Caco-2 (cell line): ENCODE measurements around the gene PNMA5. TPM values are rescaled to one million over a fixed set of nuclear protein-coding genes. Genes with fewer than 3 reads are reported as not detected.
A peak's percentile ranks its signal among the peaks of the same experiment; 100 is the strongest.
"Not testable (repeated sequence)": the region's sequence is repeated elsewhere in the genome, so short reads cannot be mapped to it uniquely, and the experiment has no call there.

ENCODE experiments used
- BruUV-seq: library from RNA; stranded (reverse); fragments of 400-500 nt; replicated peaks from 2 replicates; lab custom pipeline; 2021; lab: Mats Ljungman, UMichigan
- CTCF ChIA-PET: fragments of 300-600 bp; sonication (Branson Sonifier 250); formaldehyde crosslinking; loops from one replicate; lab custom pipeline; 2022; ENCODE audit warnings: antibody characterized with exemption; lab: Charles Lee
- POLR2A ChIA-PET: fragments of 300-600 bp; sonication (Branson Sonifier 250); formaldehyde crosslinking; loops from one replicate; lab custom pipeline; 2022; ENCODE audit warnings: antibody characterized with exemption; lab: Charles Lee
- DNase-seq, 2 experiments: peaks; one replicate each; pipeline versions ENCODE4 v3.0.0 to v3.0.0-alpha.2; 2020 to 2022
- H3K27me3 ChIP-seq: replicated peaks from 2 replicates; pipeline ENCODE4 v1.6.0; 2011; ENCODE audit warnings: low read length; ENCODE audit not compliant: control insufficient read depth, insufficient read depth
- H3K36me3 ChIP-seq: 2 replicates; pipeline ENCODE4 v1.5.1; 2011; ENCODE audit warnings: low read length; ENCODE audit not compliant: control insufficient read depth, insufficient read depth
- H3K4me1 ChIP-seq: fragments of 250-450 bp; sonication (Bioruptor Pico); 2 replicates; pipeline ENCODE4 v1.5.1; 2020; ENCODE audit warnings: mild to moderate bottlenecking
- H3K4me3 ChIP-seq: 2 replicates; pipeline ENCODE4 v1.5.1; 2011; ENCODE audit warnings: low read depth, mild to moderate bottlenecking, control low read depth, low read length
- H3K9me3 ChIP-seq: fragments of 250-450 bp; sonication (Bioruptor Pico); 2 replicates; pipeline ENCODE4 v1.5.1; 2020; ENCODE audit warnings: mild to moderate bottlenecking, moderate library complexity
- H3K27ac Mint-ChIP-seq: one replicate; pipeline ENCODE4 v1.8.0; 2022; ENCODE audit warnings: mixed read lengths; ENCODE audit not compliant: unreplicated experiment
- H3K27me3 Mint-ChIP-seq: one replicate; pipeline ENCODE4 v1.8.0; 2022; ENCODE audit warnings: mixed read lengths; ENCODE audit not compliant: insufficient read depth, unreplicated experiment
- H3K36me3 Mint-ChIP-seq: one replicate; pipeline ENCODE4 v1.8.0; 2022; ENCODE audit warnings: mild to moderate bottlenecking, mixed read lengths; ENCODE audit not compliant: insufficient read depth, unreplicated experiment
- H3K4me1 Mint-ChIP-seq: one replicate; pipeline ENCODE4 v1.8.0; 2022; ENCODE audit warnings: low read depth, mixed read lengths; ENCODE audit not compliant: unreplicated experiment
- H3K4me3 Mint-ChIP-seq: one replicate; pipeline ENCODE4 v1.8.0; 2022; ENCODE audit warnings: mild to moderate bottlenecking, moderate library complexity, mixed read lengths; ENCODE audit not compliant: unreplicated experiment
- H3K9me3 Mint-ChIP-seq: one replicate; pipeline ENCODE4 v1.8.0; 2022; ENCODE audit warnings: mixed read lengths; ENCODE audit not compliant: unreplicated experiment
- intact Hi-C: fragments of 100-400 bp; cut with micrococcal nuclease; formaldehyde crosslinking; loops from one replicate; pipeline ENCODE4 v1.10.0; 2022; ENCODE audit not compliant: unreplicated experiment
- total RNA-seq: library from RNA; stranded (reverse); gene quantifications from 2 replicates; pipeline ENCODE4 v1.2.3, GENCODE V29; 2022
- TF ChIP-seq, protein P1 (sequence below), 2 experiments: fragments of 200-600 bp in 1 of 2; IDR thresholded peaks; 1 replicate in 1 of 2; 2 replicates in 1 of 2; pipeline versions ENCODE4 v1.5.1 to v1.8.0; 2011 to 2022; ENCODE audit warnings: antibody characterized with exemption in 1 of 2, control low read depth in 1 of 2, inconsistent platforms in 1 of 2, low read depth in 1 of 2, low read length in 1 of 2, mild to moderate bottlenecking in 1 of 2, moderate library complexity in 1 of 2; ENCODE audit not compliant: insufficient read depth in 1 of 2, severe bottlenecking in 1 of 2, unreplicated experiment in 1 of 2

The PNMA5 gene
- total RNA-seq, 1 experiment from 2014 or later: not detected

GRCh38 chrX:153019166-153019565 is 25.2 kb upstream of the PNMA5 start:
- Histone ChIP-seq H3K4me1 (no peaks in the 10 kb centered on the region), H3K36me3 (no peaks in the 10 kb centered on the region), H3K4me3 (no peak overlapping the region), H3K9me3 (no peaks in the 10 kb centered on the region), H3K27me3 (no peaks in the 10 kb centered on the region)
- no TSS peak for BruUV-seq
- no peaks in the 10 kb centered on the region for H3K4me1 Mint-ChIP-seq
- no peak overlapping the region for H3K4me3 Mint-ChIP-seq
- H3K36me3 Mint-ChIP-seq: no peaks in the 10 kb centered on the region
- H3K27me3 Mint-ChIP-seq: peaks cover 2% of the 10 kb centered on the region
- ChIA-PET CTCF (no interaction called here), POLR2A (no interaction called here)
- no peaks in the 10 kb centered on the region for H3K9me3 Mint-ChIP-seq
- intact Hi-C loops: no loop called here
- H3K27ac Mint-ChIP-seq: no peak overlapping the region
- TF ChIP-seq, protein P1, sequence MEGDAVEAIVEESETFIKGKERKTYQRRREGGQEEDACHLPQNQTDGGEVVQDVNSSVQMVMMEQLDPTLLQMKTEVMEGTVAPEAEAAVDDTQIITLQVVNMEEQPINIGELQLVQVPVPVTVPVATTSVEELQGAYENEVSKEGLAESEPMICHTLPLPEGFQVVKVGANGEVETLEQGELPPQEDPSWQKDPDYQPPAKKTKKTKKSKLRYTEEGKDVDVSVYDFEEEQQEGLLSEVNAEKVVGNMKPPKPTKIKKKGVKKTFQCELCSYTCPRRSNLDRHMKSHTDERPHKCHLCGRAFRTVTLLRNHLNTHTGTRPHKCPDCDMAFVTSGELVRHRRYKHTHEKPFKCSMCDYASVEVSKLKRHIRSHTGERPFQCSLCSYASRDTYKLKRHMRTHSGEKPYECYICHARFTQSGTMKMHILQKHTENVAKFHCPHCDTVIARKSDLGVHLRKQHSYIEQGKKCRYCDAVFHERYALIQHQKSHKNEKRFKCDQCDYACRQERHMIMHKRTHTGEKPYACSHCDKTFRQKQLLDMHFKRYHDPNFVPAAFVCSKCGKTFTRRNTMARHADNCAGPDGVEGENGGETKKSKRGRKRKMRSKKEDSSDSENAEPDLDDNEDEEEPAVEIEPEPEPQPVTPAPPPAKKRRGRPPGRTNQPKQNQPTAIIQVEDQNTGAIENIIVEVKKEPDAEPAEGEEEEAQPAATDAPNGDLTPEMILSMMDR (IDR thresholded peaks at IDR 0.05; ENCODE audit: insufficient read depth in 1 of 2, low read depth in 1 of 2, low read length in 1 of 2, severe bottlenecking in 1 of 2, unreplicated experiment in 1 of 2): no peak
- no peak for DNase-seq

GRCh38 chrX:153017174-153017573 is 23.3 kb upstream of the PNMA5 start:
- POLR2A ChIA-PET, H3K27me3 Mint-ChIP-seq, H3K4me3 ChIP-seq, H3K4me1 Mint-ChIP-seq, H3K4me1 ChIP-seq, intact Hi-C loops, H3K27me3 ChIP-seq, H3K36me3 ChIP-seq, H3K4me3 Mint-ChIP-seq, BruUV-seq, H3K9me3 ChIP-seq, DNase-seq, CTCF ChIA-PET, H3K9me3 Mint-ChIP-seq, H3K27ac Mint-ChIP-seq, H3K36me3 Mint-ChIP-seq: not testable (repeated sequence)

- ChIA-PET POLR2A (no interaction called here), CTCF (no interaction called here)
- Histone ChIP-seq H3K4me1 (no peaks in the 10 kb centered on the region), H3K27me3 (no peaks in the 10 kb centered on the region), H3K36me3 (no peaks in the 10 kb centered on the region), H3K9me3 (no peaks in the 10 kb centered on the region), H3K4me3 (no peak overlapping the region)
- DNase-seq: no peak
- H3K9me3 Mint-ChIP-seq: peaks cover 20% of the 10 kb centered on the region
- no peaks in the 10 kb centered on the region for H3K36me3 Mint-ChIP-seq
- TF ChIP-seq, protein P1 (IDR thresholded peaks at IDR 0.05; ENCODE audit: insufficient read depth in 1 of 2, low read depth in 1 of 2, low read length in 1 of 2, severe bottlenecking in 1 of 2, unreplicated experiment in 1 of 2): no peak
- BruUV-seq: no TSS peak
- intact Hi-C loops: no loop called here
- H3K4me3 Mint-ChIP-seq: no peak overlapping the region
- H3K27me3 Mint-ChIP-seq: no peaks in the 10 kb centered on the region
- H3K27ac Mint-ChIP-seq: no peak overlapping the region
- no peaks in the 10 kb centered on the region for H3K4me1 Mint-ChIP-seq
Measured at GRCh38 chrX:153004780-153005179, 10.9 kb upstream of the PNMA5 start.

DNA sequence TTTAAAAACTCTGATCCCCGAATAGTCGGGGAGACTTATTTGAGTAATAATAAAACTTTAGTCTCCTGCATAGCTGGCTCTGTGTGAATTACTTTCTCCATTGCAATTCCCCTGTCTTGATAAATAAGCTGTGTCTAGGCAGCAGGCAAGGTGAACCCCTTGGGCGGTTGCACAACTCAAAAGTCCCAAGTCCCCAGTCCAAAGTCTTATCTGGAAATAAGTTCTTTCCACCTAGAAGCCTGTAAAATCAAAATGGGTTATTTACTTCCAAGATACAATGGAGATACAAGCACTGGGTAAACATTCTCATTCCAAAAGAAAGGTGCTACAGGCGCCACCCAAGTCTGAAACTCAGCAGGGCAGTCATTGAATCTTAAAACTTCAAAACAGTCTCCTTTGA is 10.1 kb upstream of the PNMA5 start:
- no peak overlapping the region for H3K4me3 ChIP-seq
- Mint-ChIP-seq H3K27ac (no peak overlapping the region), H3K27me3 (no peaks in the 10 kb centered on the region), H3K4me3 (no peak overlapping the region), H3K36me3 (no peaks in the 10 kb centered on the region), H3K9me3 (peaks cover 20% of the 10 kb centered on the region), H3K4me1 (no peaks in the 10 kb centered on the region)
- no peaks in the 10 kb centered on the region for H3K4me1 ChIP-seq
- no TSS peak for BruUV-seq
- H3K9me3 ChIP-seq: no peaks in the 10 kb centered on the region
- intact Hi-C loops: no loop called here
- H3K36me3 ChIP-seq: no peaks in the 10 kb centered on the region
- ChIA-PET CTCF (no interaction called here), POLR2A (no interaction called here)
- no peaks in the 10 kb centered on the region for H3K27me3 ChIP-seq
- DNase-seq: peak in 1 of 2 experiments; percentile 22
- TF ChIP-seq, protein P1 (IDR thresholded peaks at IDR 0.05; ENCODE audit: insufficient read depth in 1 of 2, low read depth in 1 of 2, low read length in 1 of 2, severe bottlenecking in 1 of 2, unreplicated experiment in 1 of 2): no peak

GRCh38 chrX:153002182-153002581 is 8.3 kb upstream of the PNMA5 start:
- H3K27me3 ChIP-seq, H3K36me3 Mint-ChIP-seq, H3K4me3 Mint-ChIP-seq, H3K4me3 ChIP-seq, intact Hi-C loops, CTCF ChIA-PET, H3K27ac Mint-ChIP-seq, H3K4me1 Mint-ChIP-seq, H3K27me3 Mint-ChIP-seq, H3K9me3 ChIP-seq, H3K36me3 ChIP-seq, BruUV-seq, H3K4me1 ChIP-seq, DNase-seq, POLR2A ChIA-PET: not testable (repeated sequence)
- peaks cover 11% of the 10 kb centered on the region for H3K9me3 Mint-ChIP-seq
